Measurements from ENCODE around the gene VSIG10.
"Not testable (repeated sequence)": the region's sequence is repeated elsewhere in the genome, so short reads cannot be mapped to it uniquely, and the experiment has no call there.

The VSIG10 gene

GRCh38 chr12:118109088-118109487 is 5.3 kb upstream of the VSIG10 start:
- DNase-seq (ENCODE audit: low read depth in 2 of 2), result no peak

DNA sequence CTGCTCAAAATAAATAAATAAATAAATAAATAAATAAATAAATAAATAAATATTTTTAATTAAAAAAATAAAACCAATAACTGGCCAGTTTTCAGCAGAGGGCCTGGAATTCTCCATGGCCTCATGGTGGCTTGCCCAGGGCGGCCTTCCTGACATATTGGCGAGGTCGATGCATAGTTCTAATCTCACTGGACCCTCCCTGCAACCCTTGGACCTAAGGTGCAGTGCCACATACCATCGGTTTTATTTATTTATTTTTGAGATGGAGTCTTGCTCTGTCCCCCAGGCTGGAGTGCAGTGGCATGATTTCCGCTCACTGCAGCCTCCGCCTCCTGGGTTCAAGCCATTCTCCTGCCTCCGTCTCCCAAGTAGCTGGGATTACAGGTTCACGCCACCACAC is 3.9 kb upstream of the VSIG10 start:
- DNase-seq (ENCODE audit: low read depth in 2 of 2), result no peak

DNA sequence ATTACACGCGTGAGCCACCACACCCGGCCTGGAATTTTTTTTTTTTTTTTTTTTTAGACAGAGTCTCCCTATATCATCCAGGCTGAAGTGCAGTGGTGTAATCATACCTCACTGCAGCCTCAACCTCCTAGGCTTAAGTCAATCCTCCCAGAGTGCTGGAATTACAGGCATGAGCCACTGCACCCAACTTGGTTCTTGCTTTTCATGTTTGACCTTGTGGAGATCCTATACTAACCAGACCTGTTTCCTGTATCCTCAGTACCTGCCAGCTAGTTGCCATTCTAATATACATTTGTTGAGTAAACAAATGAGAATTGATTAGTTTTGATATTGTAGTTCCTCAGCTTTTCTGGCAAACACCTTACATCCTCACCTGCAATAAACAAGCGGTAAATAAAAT is 3.2 kb upstream of the VSIG10 start:
- DNase-seq (ENCODE audit: low read depth in 2 of 2), result no peak

DNA sequence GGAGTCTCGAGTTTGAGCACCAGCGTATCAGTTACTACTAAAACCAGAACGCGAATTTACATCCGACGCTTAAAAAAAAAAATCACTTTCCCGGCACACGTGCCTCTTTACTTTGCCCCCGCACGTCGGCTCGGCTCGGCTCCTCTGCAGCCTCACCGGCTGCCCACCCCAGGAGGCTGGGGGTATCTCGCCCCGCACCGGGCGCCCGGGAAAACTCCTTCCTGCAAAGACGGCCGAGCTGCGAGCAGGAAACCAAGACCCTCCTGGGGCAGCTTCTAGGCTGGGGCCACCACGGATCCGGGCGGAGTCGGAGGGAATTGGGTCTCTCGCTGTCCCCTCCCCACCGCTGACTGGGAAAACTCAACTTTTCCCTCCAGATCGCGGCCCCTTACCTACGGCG is 610 bp downstream of the VSIG10 start:
- DNase-seq (ENCODE audit: low read depth in 2 of 2), result peak in 1 of 2 donors; percentile 5

- no peak for DNase-seq (ENCODE audit: low read depth in 2 of 2)
Measured at GRCh38 chr12:118102609-118103008, 1.2 kb downstream of the VSIG10 start.

GRCh38 chr12:118102070-118102469 is 1.7 kb downstream of the VSIG10 start:
- DNase-seq (ENCODE audit: low read depth in 2 of 2), result no peak

DNA sequence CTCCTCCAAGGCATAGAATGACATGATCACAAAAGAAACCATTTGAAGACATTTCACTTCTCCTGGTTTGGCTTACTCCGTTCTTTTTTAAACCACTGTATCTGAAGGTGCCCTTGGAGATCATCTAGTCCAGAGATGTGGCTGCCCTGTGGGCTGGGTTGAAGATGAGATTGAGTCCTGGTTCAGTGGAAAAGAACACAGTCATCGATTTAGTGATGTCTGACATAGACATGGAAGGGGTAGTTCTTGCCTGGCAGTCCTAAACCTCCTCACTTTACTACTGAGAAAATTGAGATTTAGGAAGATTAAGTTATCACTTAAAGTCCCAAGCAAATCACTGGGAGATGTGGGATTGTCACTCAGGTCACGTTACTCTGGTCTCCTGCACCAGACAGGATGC is 2.8 kb downstream of the VSIG10 start:
- no peak for DNase-seq (ENCODE audit: low read depth in 2 of 2)

DNA sequence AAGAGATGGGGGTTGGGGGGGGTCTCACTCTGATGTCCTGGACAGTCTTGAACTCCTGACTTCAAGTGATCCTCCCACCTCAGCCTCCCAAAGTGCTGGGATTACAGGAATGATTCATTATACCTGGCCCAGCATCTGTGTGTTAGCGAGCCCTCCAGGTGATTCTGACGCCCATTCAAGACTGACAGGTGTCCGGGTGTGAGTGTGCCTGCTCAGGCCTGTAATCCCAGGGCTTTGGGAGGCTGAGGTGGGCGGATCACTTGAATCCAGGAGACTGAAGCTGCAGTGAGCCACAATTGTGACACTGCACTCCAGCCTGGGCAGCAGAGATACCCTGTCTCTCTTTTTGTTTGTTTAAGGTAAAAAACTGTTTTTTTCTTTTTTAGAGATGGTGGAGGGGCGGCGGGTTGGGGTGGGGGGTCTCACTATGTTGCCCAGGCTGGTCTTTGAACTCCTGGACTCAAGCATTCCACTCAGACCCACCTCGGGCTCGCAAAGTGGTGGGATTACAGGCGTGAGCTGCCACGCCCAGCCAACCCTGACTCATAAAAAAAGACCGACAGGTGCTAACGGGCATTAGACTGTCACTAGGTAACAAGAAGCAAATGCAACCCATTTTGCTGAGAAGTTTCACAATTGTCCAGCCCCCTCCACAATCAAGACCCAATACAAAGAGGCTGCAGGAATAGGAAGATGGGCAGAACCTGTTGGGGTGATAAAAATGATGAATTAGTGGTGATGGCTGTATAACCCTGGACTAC is 4.7 kb downstream of the VSIG10 start:
- no peak for DNase-seq (ENCODE audit: low read depth in 2 of 2)

- no peak for DNase-seq (ENCODE audit: low read depth in 2 of 2)
Measured at GRCh38 chr12:118098401-118098800, 5.4 kb downstream of the VSIG10 start.

GRCh38 chr12:118094039-118094438 is 9.8 kb downstream of the VSIG10 start:
- no peak for DNase-seq (ENCODE audit: low read depth in 2 of 2)

GRCh38 chr12:118089782-118090181 is 14.0 kb downstream of the VSIG10 start:
- DNase-seq (ENCODE audit: low read depth in 2 of 2), result no peak

DNA sequence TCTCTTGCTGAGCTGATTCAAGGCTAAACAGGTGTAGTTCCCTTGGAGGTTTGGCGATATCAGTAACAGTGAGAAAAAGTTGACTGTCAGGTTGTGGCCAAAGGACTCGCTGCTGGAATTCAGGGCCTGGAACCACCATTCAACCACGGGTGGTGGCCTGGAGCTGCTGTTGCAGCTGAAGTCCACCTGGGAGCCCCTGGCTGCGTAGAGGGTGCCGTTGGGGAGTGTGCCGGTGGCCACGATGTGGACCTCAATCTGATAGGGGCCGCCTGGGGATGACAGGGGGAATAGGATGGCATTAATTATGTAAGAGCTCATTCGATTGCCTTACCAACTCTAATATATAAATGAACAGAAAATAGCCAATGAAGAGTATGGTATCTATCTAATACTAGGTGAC is 21.6 kb downstream of the VSIG10 start:
- DNase-seq (ENCODE audit: low read depth in 2 of 2), result no peak

DNA sequence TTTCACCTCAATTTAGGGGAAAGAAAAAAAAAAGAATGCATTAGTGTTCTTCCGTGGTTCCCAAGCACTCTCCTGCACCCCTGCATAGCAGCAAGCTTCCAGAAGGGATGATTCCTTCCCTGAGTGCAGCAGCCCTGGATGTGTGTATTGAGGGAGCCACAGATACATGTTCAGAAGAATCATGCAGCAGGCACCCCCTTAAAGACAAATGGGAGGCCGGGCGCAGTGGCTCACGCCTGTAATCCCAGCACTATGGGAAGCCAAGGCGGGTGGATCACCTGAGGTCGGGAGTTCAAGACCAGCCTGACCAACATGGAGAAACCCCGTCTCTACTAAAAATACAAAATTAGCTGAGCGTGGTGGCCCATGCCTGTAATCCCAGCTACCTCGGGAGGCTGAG is 22.3 kb downstream of the VSIG10 start:
- DNase-seq (ENCODE audit: low read depth in 2 of 2), result not testable (repeated sequence)

GRCh38 chr12:118073768-118074167 is 30.0 kb downstream of the VSIG10 start:
- no peak for DNase-seq (ENCODE audit: low read depth in 2 of 2)

GRCh38 chr12:118070650-118071049 is 33.2 kb downstream of the VSIG10 start:
- no peak for DNase-seq (ENCODE audit: low read depth in 2 of 2)

DNA sequence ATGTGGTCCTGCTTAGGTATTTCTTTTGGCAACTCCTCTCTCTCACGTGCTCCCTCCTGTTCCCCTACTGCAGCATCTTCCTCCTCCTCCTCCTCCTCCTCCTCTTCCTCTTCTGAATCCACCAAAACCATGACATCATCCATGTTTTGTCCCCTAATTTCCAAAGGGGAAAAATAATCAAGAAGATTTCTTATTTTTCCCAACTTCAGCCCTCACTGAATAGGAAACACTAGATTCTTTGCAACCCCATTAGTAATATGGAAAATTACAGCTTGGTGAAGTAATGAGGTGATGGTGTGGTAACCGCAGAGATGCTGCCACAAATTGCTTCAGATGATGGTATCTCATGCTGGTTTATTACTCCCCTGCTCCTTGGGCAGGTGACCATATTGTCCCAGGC is 35.4 kb downstream of the VSIG10 start:
- DNase-seq (ENCODE audit: low read depth in 2 of 2), result no peak

GRCh38 chr12:118065380-118065779 is 38.4 kb downstream of the VSIG10 start:
- no peak for DNase-seq (ENCODE audit: low read depth in 2 of 2)

GRCh38 chr12:118064608-118065007 is 39.2 kb downstream of the VSIG10 start:
- no peak for DNase-seq (ENCODE audit: low read depth in 2 of 2)

DNA sequence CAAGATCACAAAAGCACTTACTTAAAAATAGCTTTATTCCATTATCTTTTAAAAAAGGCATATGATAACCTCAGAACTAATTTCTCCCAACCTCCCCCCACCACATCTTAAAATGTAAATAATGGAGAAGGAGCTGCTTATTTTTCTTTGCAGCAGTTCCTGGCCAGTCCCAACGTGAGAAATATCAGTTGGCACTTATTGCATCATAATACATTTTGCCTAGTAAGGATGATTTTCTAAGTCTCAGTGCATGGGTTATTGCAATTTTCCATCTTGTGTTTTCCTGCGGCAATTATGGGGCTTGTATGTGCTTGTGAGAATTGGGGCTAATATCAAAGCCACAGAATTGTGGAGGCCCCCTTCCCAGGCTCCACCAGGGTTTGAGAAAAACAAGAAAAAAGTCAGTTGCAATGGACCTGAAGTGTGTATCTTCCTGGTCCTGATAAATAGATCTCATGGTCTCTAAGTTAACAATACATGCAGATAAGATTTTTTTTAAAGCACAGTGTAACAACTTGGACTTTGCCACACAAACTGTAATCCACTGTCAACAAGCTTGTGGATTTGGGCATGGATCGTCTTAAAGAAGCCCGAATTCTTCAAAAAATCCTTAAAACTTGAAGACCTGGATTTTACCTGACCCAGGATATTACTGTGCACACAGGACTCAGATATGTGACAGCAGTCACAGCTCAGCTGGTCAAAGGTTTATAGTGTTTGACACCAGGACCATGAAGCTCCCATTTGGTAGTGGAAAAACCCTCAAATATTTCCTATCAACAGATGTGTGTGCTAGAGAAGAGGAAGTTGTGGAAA is 40.0 kb downstream of the VSIG10 start:
- no peak for DNase-seq (ENCODE audit: low read depth in 2 of 2)

DNA sequence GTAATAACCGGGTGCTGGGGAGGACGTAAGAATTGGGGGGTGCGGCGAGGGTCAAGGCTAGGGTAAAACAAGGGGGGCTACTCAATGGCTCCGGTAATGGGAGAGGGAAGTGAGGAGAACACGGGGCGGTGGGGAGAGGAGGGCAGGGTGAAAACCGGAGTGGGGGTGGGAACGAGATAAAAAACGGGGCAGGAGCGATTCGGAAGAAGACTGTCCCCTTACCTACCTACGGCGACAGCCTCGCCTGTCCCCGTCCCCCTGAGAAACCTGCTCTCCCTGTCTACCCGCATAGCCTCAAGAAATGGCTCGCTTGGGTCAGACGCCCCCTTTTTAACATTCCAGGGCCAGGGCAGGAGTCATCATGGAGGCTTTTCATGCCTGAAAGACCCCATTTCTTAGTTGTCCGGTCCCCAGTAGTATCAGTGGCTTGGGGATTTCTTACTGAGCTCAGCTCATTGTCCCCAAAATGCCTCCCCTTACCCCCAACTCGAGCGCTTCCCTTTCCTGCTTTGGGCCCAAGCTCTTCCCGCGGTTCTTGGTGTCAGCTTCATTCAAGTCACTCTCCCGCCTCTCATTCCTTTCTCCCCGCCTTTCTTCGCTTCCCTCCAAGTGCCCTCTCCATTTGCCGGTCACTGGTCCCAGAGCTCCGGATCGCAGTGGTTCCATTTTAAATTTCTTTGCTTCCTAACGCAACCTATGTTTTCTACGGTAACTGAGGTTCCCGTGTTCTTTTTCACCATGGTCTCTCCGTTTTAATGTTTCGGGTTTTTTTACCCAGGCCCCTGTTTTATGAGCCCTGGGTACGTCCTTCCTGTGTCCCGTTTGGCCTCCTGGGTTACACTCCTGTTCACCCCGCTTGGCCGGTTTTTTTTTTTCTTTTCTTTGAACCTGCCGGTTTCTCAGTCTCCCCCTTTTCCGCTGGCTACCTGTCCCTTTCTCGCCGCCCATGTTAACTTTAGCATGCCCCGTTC is 41.7 kb downstream of the VSIG10 start:
- DNase-seq (ENCODE audit: low read depth in 2 of 2), result peak in 1 of 2 donors; percentile 12

- peak; percentile 54 to 67 for DNase-seq (ENCODE audit: low read depth in 2 of 2)
Measured at GRCh38 chr12:118061011-118061872, 42.6 kb downstream of the VSIG10 start, which contains the start of gene WSB2. TSS of gene WSB2 (minus strand) at chr12:118061179. CDS start at chr12:118061048, 131 bp downstream.
